ENCODE measurements around the gene SND1. TPM values are rescaled to one million over a fixed set of nuclear protein-coding genes. Genes with fewer than 3 reads are reported as not detected.

The SND1 gene
- total and polyA plus RNA-seq, 5 experiments from 2014 or later = 80.1 to 105 (median 86.0) TPM

DNA sequence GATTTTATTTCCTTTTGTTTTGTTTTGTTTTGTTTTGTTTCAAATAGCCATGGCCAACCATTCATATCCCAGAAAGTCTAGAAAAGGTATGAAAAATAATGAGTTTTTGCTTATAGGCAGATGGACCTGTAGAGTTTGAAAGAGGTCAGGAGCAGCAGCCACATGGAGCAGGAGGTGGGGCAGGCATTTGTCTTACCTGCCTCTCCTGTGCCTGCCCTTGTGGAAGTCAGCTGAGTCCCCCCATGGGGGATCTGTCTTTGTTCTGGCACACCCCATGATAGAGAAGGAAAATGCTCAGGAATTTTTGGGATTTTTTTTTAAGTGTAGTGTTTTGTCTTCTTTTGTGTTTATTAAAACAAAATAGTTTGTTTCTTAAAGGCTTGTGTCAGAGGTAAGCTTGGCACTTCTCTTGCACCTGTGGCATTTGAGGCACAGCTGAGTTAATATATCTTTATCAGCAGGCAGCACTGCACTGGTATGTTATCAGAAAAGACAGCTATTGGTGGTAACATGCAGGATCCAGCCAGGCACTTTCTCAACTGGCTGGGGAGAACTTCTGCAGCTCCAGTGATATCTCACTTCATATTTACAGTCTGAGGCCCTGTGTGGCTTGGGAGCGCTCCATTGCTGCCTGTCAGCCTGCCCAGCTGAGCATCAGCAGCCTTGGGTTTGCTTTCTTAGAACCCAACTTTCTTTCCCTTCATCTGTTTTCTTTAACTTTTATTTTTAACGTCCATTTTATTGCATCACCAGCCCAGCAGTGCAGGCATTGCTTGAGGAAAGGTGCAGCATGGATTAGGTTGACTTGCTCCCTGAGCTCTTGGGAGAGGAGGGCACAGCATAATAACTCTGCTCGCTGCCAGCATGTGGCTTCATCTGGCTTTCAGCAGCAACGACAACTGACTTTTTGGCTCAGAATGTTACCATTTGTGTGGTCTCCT is 334.9 kb downstream of the SND1 start:
- no peak for ATAC-seq
- Mint-ChIP-seq H3K27me3 (no peaks in the 10 kb centered on the region), H3K27ac (peak overlapping the region in 1 of 10 donors; percentile 57), H3K9me3 (no peaks in the 10 kb centered on the region), H3K4me1 (peaks cover 5 to 15% (median 9%) of the 10 kb centered on the region in 4 donors), H3K4me3 (no peak overlapping the region), H3K36me3 (peaks cover 0 to 38% (median 14%) of the 10 kb centered on the region in 3 donors)
- POLR2A ChIA-PET = no interaction called here
- no peak for DNase-seq

DNA sequence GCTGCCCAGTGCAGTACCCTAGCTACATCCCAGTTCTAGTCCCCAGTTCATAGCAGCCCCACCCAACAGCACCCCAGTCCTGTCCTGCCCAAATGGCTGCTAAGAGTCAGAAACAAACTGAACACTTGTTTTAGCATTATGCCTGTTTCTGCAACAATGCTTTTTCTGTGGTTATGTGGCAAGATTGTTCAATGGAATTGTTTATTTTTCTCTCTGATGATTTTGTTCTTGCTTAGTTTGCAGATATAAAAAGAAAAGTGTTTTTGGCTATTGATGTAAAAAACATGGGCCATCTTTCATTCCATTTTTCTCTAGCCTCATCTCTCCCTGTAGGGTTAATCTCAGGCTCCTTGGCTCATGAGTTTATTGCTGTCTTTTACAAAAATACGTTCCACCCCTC is 336.8 kb downstream of the SND1 start:
- H3K27me3 Mint-ChIP-seq = no peaks in the 10 kb centered on the region
- H3K4me1 Mint-ChIP-seq = peaks cover 0 to 8% (median 2%) of the 10 kb centered on the region in 4 donors
- H3K9me3 Mint-ChIP-seq = no peaks in the 10 kb centered on the region
- POLR2A ChIA-PET = no interaction called here
- no peak overlapping the region for H3K4me3 Mint-ChIP-seq
- H3K27ac Mint-ChIP-seq = peak overlapping the region in 1 of 10 donors; percentile 29
- H3K36me3 Mint-ChIP-seq = peaks cover 6 to 56% (median 29%) of the 10 kb centered on the region in 3 donors
- ATAC-seq (no peak), DNase-seq (no peak)

DNA sequence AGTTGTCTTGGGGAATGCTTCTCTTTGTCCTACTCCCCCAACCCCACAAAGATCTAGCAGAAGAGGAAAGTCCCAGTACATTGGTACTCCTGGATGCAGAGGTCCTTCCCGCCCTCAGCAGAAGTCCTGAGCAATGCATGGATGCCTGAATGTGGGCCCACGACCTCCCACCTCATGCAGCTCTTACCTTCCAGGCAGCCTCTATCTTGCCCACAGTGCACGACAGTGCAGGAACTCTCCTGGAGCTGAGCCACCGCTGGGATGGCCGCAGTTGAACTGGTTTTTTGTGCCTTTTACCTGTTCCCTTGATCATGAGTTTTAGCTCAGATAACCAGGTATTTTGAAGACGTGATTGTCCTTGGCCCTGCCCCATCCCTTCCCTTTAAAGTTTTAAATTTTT is 341.3 kb downstream of the SND1 start:
- DNase-seq (no peak), ATAC-seq (no peak)
- no peaks in the 10 kb centered on the region for H3K27me3 Mint-ChIP-seq
- POLR2A ChIA-PET = no interaction called here
- no peak overlapping the region for H3K4me3 Mint-ChIP-seq
- H3K36me3 Mint-ChIP-seq = peaks cover 6 to 71% (median 30%) of the 10 kb centered on the region in 3 donors
- no peaks in the 10 kb centered on the region for H3K9me3 Mint-ChIP-seq
- peaks cover 1 to 7% (median 3%) of the 10 kb centered on the region in 4 donors for H3K4me1 Mint-ChIP-seq
- H3K27ac Mint-ChIP-seq = no peak overlapping the region

DNA sequence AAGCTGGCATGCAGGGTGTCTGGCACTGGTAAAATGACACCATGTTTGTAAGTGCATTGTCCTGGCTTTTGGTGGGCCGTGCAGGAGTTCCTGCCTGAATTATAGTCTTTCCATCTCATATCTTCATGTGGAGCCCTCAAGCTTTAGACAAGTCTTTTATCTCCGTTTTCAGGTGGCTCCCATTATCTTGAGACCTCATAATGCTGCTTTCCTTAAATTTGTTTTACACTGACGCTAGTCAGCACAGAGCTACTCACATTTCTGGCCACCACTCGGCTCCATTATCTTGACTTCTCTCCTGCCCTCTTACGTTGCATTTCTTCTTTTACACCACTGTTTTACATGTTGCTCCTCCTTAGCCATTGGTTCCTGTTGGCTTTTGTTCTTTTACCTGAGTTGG is 342.0 kb downstream of the SND1 start:
- no peaks in the 10 kb centered on the region for H3K27me3 Mint-ChIP-seq
- no peak overlapping the region for H3K27ac Mint-ChIP-seq
- POLR2A ChIA-PET = no interaction called here
- peaks cover 2 to 7% (median 5%) of the 10 kb centered on the region in 4 donors for H3K4me1 Mint-ChIP-seq
- H3K4me3 Mint-ChIP-seq = no peak overlapping the region
- DNase-seq (no peak), ATAC-seq (no peak)
- peaks cover 6 to 71% (median 30%) of the 10 kb centered on the region in 3 donors for H3K36me3 Mint-ChIP-seq
- no peaks in the 10 kb centered on the region for H3K9me3 Mint-ChIP-seq

DNA sequence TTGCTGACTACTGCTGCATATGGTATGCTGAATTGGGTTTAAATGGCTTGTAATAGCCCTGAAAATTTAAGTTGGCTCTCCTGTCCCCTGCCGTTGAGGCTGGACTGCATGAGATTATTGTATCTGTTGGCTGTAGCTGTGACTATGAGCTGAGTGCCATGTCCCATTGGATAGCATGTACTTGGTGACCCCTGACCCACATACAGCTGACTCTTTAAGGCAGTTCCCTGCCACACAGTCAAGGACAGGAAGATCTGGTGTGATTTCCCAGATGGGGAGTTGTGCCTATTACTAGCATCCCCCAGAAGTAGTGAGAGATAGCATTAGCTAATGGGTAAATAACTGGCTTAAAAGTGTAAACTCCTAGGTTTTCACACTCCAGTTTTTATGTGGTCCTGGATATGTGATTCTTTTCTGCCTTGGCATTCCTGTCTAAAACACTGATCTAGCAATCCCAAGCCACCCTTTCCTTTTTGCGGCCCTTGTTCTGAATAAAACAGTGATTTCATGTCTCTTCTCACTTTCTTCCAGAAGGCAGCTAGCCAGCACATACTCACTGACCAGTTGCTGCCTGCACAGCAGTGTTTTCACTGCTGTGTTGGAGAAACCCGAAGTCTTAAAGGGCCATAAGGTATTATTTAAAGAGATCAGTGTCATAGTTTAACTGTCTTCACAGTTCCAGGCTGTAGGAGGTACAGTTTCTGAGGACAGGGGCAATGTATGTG is 343.3 kb downstream of the SND1 start:
- H3K27me3 Mint-ChIP-seq = no peaks in the 10 kb centered on the region
- no peak overlapping the region for H3K4me3 Mint-ChIP-seq
- H3K27ac Mint-ChIP-seq = no peak overlapping the region
- H3K4me1 Mint-ChIP-seq = peaks cover 5 to 11% (median 5%) of the 10 kb centered on the region in 4 donors
- peaks cover 6 to 65% (median 30%) of the 10 kb centered on the region in 3 donors for H3K36me3 Mint-ChIP-seq
- H3K9me3 Mint-ChIP-seq = no peaks in the 10 kb centered on the region
- POLR2A ChIA-PET = no interaction called here
- ATAC-seq (no peak), DNase-seq (no peak)

DNA sequence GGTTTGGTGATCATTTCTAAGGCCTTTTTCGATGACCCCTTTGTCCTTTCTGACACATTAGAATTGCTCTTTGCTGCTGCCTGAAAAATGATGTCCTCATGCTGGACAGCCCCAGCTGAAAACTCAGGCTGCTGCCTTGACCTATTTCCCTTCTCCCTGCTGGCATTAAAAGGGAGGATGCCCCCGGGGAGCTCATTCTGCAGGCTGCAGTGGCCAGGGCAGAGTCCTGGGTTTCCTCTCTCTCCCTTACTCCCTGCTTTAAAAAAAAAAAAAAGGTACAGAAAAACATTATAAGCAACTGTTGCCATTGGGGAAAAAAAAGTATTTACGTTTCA is 343.9 kb downstream of the SND1 start:
- no peak overlapping the region for H3K27ac Mint-ChIP-seq
- ATAC-seq (no peak), DNase-seq (no peak)
- peaks cover 5 to 11% (median 5%) of the 10 kb centered on the region in 4 donors for H3K4me1 Mint-ChIP-seq
- peaks cover 6 to 62% (median 28%) of the 10 kb centered on the region in 3 donors for H3K36me3 Mint-ChIP-seq
- no peaks in the 10 kb centered on the region for H3K9me3 Mint-ChIP-seq
- POLR2A ChIA-PET = no interaction called here
- H3K4me3 Mint-ChIP-seq = no peak overlapping the region
- no peaks in the 10 kb centered on the region for H3K27me3 Mint-ChIP-seq

DNA sequence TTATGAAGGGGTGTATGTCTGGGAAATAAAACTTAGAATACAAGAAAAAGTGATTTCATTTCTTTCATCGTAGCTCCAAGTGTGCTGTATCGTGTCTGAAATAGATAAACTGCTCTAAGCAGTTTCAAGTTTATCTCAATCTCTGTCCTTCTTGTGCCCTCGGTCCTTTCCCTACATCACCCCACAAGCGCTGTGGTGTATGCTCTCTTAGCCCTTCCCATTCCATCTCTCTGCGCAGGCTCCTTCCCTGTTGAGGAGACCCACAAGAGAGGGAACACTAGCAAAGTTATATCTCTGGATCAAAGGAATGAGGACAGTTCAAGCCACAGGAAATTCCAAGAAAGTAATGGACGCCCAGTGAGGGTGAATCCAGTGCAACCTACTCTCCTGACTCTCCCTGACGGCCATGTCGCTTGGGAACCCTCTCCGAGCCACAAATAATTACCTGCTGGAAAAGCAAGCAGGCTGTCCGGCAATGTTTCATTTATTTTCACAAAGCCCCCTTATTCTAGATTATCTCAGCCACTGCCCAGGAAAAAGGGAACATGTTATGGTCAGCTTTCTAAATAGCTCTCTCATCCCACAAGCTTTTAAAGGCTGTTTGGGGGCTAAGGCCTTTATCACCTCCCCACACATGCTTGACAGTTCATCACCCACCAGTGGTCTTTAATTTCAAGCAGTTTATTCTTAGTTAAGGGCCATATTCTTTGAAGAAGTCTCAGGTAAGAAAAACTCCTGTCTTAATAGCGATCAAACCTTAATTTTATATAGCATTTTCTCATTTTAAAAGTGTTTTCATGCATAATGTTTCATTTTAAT is 344.5 kb downstream of the SND1 start:
- Mint-ChIP-seq H3K4me1 (peaks cover 5 to 11% (median 5%) of the 10 kb centered on the region in 4 donors), H3K4me3 (no peak overlapping the region), H3K36me3 (peaks cover 6 to 56% (median 22%) of the 10 kb centered on the region in 3 donors), H3K27me3 (no peaks in the 10 kb centered on the region), H3K9me3 (no peaks in the 10 kb centered on the region), H3K27ac (no peak overlapping the region)
- POLR2A ChIA-PET = no interaction called here
- no peak for ATAC-seq
- DNase-seq = no peak

DNA sequence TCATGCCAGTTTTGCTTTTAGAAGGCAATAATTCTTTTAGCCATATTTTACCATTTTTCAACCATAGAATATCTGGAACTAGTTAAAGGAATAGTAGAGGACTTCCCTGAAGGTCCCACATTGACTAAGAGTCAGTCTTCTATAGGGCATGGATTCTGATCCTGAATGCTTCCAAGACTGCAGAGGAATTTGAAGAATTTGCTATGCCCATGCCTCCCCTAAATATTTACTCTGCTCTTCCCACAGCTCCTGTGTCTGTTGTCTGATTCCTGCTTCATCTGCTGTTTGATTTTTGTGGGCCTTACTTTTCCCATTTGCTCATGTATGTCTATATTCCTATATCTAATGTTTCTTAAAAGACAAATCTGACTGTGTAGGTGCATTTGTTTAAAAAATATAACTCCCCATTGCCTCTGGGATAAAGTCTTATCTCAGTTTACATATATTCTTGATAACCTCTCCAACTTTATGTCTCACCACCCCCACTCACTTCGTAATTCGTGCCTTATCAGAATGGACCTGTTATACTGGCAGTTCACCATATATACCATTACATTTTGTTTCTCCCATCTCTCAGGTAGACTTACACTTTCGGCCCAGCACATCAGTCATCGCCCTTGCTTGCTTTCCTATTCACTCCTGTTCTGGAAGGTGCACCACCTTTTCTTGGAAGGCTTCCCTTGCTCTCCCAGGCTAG is 345.4 kb downstream of the SND1 start:
- Mint-ChIP-seq H3K4me1 (peaks cover 5 to 17% (median 7%) of the 10 kb centered on the region in 4 donors), H3K27me3 (no peaks in the 10 kb centered on the region), H3K9me3 (no peaks in the 10 kb centered on the region), H3K36me3 (peaks cover 4 to 50% (median 14%) of the 10 kb centered on the region in 3 donors), H3K4me3 (no peak overlapping the region), H3K27ac (peak overlapping the region in 1 of 10 donors; percentile 19)
- DNase-seq (no peak), ATAC-seq (no peak)
- POLR2A ChIA-PET = no interaction called here

DNA sequence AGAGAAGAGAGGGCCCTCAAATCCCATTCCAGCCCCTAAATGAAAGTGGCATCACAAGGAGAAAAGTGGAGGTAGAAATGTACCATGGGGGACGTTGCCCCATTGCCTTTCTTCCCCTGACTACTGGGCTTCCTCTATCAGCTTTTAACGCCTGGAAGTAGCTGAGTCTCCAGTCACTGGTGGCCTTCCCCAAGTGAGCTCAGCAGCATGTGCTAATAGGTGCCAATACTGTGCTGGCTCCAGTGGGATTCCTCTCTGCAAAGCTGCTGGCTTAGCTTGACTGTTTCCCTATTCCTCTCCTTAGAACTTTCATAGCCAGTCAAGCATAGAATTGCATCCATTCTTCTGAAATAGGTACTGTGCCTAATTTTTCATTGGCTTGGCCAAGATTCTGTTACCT is 346.7 kb downstream of the SND1 start:
- Mint-ChIP-seq H3K4me3 (no peak overlapping the region), H3K4me1 (peaks cover 7 to 30% (median 20%) of the 10 kb centered on the region in 4 donors)
- POLR2A ChIA-PET = interaction anchor here (0.5 kb wide), 1 partner anchor 19 kb away, joined by 3 read pairs; no protein-coding TSS in a partner anchor

DNA sequence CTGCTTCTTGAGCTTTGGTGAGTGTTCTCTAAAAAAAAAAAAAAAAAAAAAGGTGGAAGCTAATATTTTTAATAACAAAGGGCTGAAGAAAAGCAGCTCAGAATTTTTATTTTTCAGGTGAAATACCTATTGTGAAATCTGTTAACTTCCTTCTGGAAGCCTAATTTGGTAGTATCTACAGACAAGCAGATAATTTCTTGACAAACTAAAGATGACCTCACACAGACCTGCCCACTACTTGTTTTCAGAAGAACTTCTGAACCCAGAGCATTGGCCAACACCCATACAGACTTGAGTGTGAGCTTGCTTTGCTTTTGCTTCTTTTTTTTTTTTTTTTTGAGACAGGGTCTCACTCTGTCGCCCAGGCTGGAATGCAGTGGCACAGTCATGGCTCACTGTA is 348.1 kb downstream of the SND1 start:
- peaks cover 0 to 26% (median 0%) of the 10 kb centered on the region in 3 donors for H3K36me3 Mint-ChIP-seq
- peak overlapping the region in 1 of 10 donors; percentile 15 for H3K27ac Mint-ChIP-seq
- H3K9me3 Mint-ChIP-seq = no peaks in the 10 kb centered on the region
- peaks cover 9 to 44% (median 29%) of the 10 kb centered on the region in 4 donors for H3K4me1 Mint-ChIP-seq
- no peak for ATAC-seq
- DNase-seq = no peak
- no peaks in the 10 kb centered on the region for H3K27me3 Mint-ChIP-seq
- POLR2A ChIA-PET = no interaction called here
- H3K4me3 Mint-ChIP-seq = no peak overlapping the region

More for the DNA sequence above, 346.7 kb downstream of the SND1 start:
- Mint-ChIP-seq H3K27me3 (no peaks in the 10 kb centered on the region), H3K36me3 (peaks cover 0 to 37% (median 3%) of the 10 kb centered on the region in 3 donors), H3K27ac (no peak overlapping the region), H3K9me3 (no peaks in the 10 kb centered on the region)
- DNase-seq (no peak), ATAC-seq (no peak)

DNA sequence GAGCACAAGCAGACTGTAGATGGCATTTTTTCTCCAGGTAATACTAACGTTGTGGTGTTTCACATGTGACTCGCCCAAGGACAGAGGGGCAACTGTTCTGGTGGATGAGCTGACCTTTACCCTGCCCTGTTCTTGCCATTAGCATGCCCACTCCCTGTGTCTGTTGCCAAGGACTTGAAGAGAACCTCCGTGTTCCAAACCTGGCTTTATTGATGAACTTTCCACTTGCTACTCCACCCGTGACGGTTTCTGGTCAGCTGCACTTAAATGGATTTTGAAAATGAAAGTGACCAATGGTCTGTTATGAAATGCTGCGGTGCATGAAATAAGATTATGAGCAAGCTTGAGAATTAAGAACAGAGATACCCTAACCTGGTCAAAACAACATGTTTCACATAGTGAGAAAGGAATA is 348.9 kb downstream of the SND1 start:
- Mint-ChIP-seq H3K36me3 (peaks cover 0 to 22% (median 0%) of the 10 kb centered on the region in 3 donors), H3K27me3 (no peaks in the 10 kb centered on the region), H3K9me3 (no peaks in the 10 kb centered on the region), H3K4me3 (no peak overlapping the region), H3K4me1 (peaks cover 6 to 50% (median 30%) of the 10 kb centered on the region in 4 donors), H3K27ac (no peak overlapping the region)
- POLR2A ChIA-PET = no interaction called here
- ATAC-seq (no peak), DNase-seq (no peak)

DNA sequence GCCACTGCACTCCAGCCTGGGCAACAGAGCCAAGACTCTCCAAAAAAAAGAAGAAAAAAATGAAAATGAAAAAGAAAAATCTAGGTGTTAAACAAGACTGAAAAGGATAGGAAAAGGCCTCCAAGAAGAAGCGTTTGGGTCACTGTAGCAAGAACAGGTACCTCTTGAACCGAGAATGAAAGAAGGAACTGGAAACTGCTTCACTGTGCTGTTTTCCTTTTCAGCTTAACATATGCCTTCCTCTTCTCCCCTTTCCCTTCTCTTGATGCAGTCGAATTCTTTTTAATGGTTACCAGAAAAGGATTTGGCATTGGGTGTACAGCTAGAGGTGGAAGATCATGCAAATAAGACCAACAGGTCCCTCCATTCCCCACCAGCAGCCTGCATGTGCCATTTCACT is 351.2 kb downstream of the SND1 start:
- H3K9me3 Mint-ChIP-seq = no peaks in the 10 kb centered on the region
- H3K27ac Mint-ChIP-seq = peak overlapping the region in 3 of 10 donors; percentile 73 to 89 (median 77)
- DNase-seq = no peak

More for the DNA sequence above, 351.2 kb downstream of the SND1 start:
- peaks cover 6 to 53% (median 34%) of the 10 kb centered on the region in 4 donors for H3K4me1 Mint-ChIP-seq
- POLR2A ChIA-PET = interaction anchor here (0.6 kb wide), 2 partner anchors 43 to 56 kb away, joined by 3 to 4 read pairs; no protein-coding TSS in a partner anchor
- ATAC-seq = no peak
- no peak overlapping the region for H3K4me3 Mint-ChIP-seq
- H3K27me3 Mint-ChIP-seq = no peaks in the 10 kb centered on the region
- H3K36me3 Mint-ChIP-seq = peaks cover 0 to 9% (median 0%) of the 10 kb centered on the region in 3 donors

Measured in naive thymus-derived CD8-positive, alpha-beta T cell (primary cell).